Loucy (cell line): ENCODE results near the gene SHANK3.

Source experiments
- H2AFZ ChIP-seq: fragments of 200-600 bp; sonication (generic); 2 replicates; pipeline ENCODE4 v1.6.0; 2016; ENCODE audit warnings: antibody characterized with exemption, mild to moderate bottlenecking, low read length, moderate library complexity
- H3F3A ChIP-seq: fragments of 200-600 bp; 2 replicates; pipeline ENCODE4 v1.6.0; 2016; ENCODE audit warnings: antibody characterized with exemption, low read depth, mild to moderate bottlenecking
- H3K27me3 ChIP-seq: fragments of 200-600 bp; sonication (generic); 2 replicates; pipeline ENCODE4 v1.6.1; 2014; ENCODE audit warnings: low read length, mild to moderate bottlenecking; ENCODE audit not compliant: insufficient read depth, poor library complexity, severe bottlenecking
- H3K36me3 ChIP-seq: fragments of 200-600 bp; sonication (generic); 2 replicates; pipeline ENCODE4 v1.6.1; 2016; ENCODE audit warnings: low read length; ENCODE audit not compliant: insufficient read depth
- H3K4me1 ChIP-seq: fragments of 200-600 bp; sonication (generic); 2 replicates; pipeline ENCODE4 v1.5.1; 2014; ENCODE audit warnings: low read length, mild to moderate bottlenecking; ENCODE audit not compliant: insufficient read depth, poor library complexity, severe bottlenecking
- H3K4me2 ChIP-seq: fragments of 200-600 bp; sonication (generic); 2 replicates; pipeline ENCODE4 v1.6.0; 2014; ENCODE audit warnings: antibody characterized with exemption, low read length, low read depth, mild to moderate bottlenecking; ENCODE audit not compliant: poor library complexity, severe bottlenecking
- H3K4me3 ChIP-seq: fragments of 200-600 bp; sonication (generic); 2 replicates; pipeline ENCODE4 v1.5.1; 2014; ENCODE audit warnings: low read length, mild to moderate bottlenecking, mixed read lengths; ENCODE audit not compliant: poor library complexity, severe bottlenecking
- H3K79me2 ChIP-seq: fragments of 200-600 bp; sonication (generic); 2 replicates; pipeline ENCODE4 v1.6.1; 2014; ENCODE audit warnings: low read length; ENCODE audit not compliant: insufficient read depth
- H3K9ac ChIP-seq: fragments of 200-600 bp; sonication (generic); 2 replicates; pipeline ENCODE4 v1.6.0; 2014; ENCODE audit warnings: mild to moderate bottlenecking, low read depth, low read length, moderate library complexity; ENCODE audit not compliant: poor library complexity, severe bottlenecking
- H3K9me2 ChIP-seq: fragments of 200-600 bp; sonication (generic); replicated peaks from 2 replicates; pipeline ENCODE4 v1.6.1; 2016; ENCODE audit warnings: low read depth, low read length, mixed read lengths
- H3K9me3 ChIP-seq: fragments of 200-600 bp; sonication (generic); 2 replicates; pipeline ENCODE4 v1.6.1; 2014; ENCODE audit warnings: mild to moderate bottlenecking, antibody characterized with exemption, low read length, low read depth; ENCODE audit not compliant: insufficient read depth
- H4K20me1 ChIP-seq: fragments of 200-600 bp; sonication (generic); 2 replicates; pipeline ENCODE4 v1.6.0; 2014; ENCODE audit warnings: antibody characterized with exemption, low read length, mild to moderate bottlenecking; ENCODE audit not compliant: insufficient read depth, poor library complexity, severe bottlenecking
- CTCF ChIP-seq: fragments of 200-600 bp; sonication (generic); conservative IDR thresholded peaks from 2 replicates; pipeline ENCODE4 v1.5.1; 2014; ENCODE audit warnings: mild to moderate bottlenecking, antibody characterized with exemption, low read length
- EZH2phosphoT487 ChIP-seq: fragments of 200-600 bp; IDR thresholded peaks from 2 replicates; pipeline ENCODE4 v1.6.1; 2018; ENCODE audit warnings: antibody characterized with exemption, mild to moderate bottlenecking, moderate library complexity, borderline replicate concordance

SHANK3 gene

GRCh38 chr22:50702261-50702671, 29.6 kb downstream of the SHANK3 start:
- Histone ChIP-seq H3K4me1 (peaks cover 20% of the 10 kb centered on the region), H3K36me3 (peaks cover 50% of the 10 kb centered on the region; the same call in 1 of the 2 replicates), H3K27me3 (no peaks in the 10 kb centered on the region), H3K9me3 (no peaks in the 10 kb centered on the region), H3K9ac (no peak overlapping the region), H3K79me2 (peaks cover 3% of the 10 kb centered on the region; the same call in 1 of the 2 replicates), H4K20me1 (no peaks in the 10 kb centered on the region), H3F3A (no peaks in the 10 kb centered on the region), H3K4me3 (peak overlapping the region; percentile 42), H3K9me2 (no peaks in the 10 kb centered on the region), H3K4me2 (peak overlapping the region; percentile 64), H2AFZ (no peak overlapping the region)
- no peak for TF ChIP-seq CTCF
- TF ChIP-seq EZH2phosphoT487, result no peak

- Histone ChIP-seq H3K9ac (no peak overlapping the region), H4K20me1 (no peaks in the 10 kb centered on the region), H3K9me2 (no peaks in the 10 kb centered on the region), H3K4me1 (peaks cover 20% of the 10 kb centered on the region), H2AFZ (no peak overlapping the region), H3K9me3 (no peaks in the 10 kb centered on the region), H3K27me3 (no peaks in the 10 kb centered on the region), H3K79me2 (peaks cover 3% of the 10 kb centered on the region; the same call in 1 of the 2 replicates), H3F3A (no peaks in the 10 kb centered on the region), H3K4me2 (peak overlapping the region; percentile 64), H3K4me3 (peak overlapping the region; percentile 42), H3K36me3 (peaks cover 46% of the 10 kb centered on the region; the same call in 1 of the 2 replicates)
- no peak for TF ChIP-seq CTCF
- no peak for TF ChIP-seq EZH2phosphoT487
These were observed 30.4 kb downstream of the SHANK3 start for GRCh38 chr22:50702821-50703725.

GRCh38 chr22:50703726-50704509, 31.3 kb downstream of the SHANK3 start:
- H2AFZ ChIP-seq, result no peak overlapping the region
- H3K36me3 ChIP-seq, result peaks cover 42% of the 10 kb centered on the region; the same call in 1 of the 2 replicates
- no peak overlapping the region for H3K4me2 ChIP-seq
- H3K79me2 ChIP-seq, result peaks cover 3% of the 10 kb centered on the region; the same call in 1 of the 2 replicates
- no peak overlapping the region for H3K4me3 ChIP-seq
- no peaks in the 10 kb centered on the region for H3K9me3 ChIP-seq
- H4K20me1 ChIP-seq, result no peaks in the 10 kb centered on the region
- no peaks in the 10 kb centered on the region for H3F3A ChIP-seq
- no peak overlapping the region for H3K9ac ChIP-seq
- no peaks in the 10 kb centered on the region for H3K9me2 ChIP-seq
- H3K27me3 ChIP-seq, result no peaks in the 10 kb centered on the region
- peaks cover 20% of the 10 kb centered on the region for H3K4me1 ChIP-seq
- TF ChIP-seq EZH2phosphoT487 (no peak), CTCF (no peak)
